AG08395 (cell line): ENCODE results near the gene COL6A3.

Experiments used
- DNase-seq: peaks from one replicate; pipeline ENCODE4 v3.0.0; 2012; ENCODE audit warnings: mixed read lengths, low spot score

COL6A3 gene

GRCh38 chr2:237444071-237444470 is 30.1 kb upstream of the COL6A3 start:
- no peak for DNase-seq

GRCh38 chr2:237441605-237442274 is 27.8 kb upstream of the COL6A3 start:
- peak; percentile 76 for DNase-seq

GRCh38 chr2:237440819-237441281 is 26.9 kb upstream of the COL6A3 start:
- peak; percentile 14 for DNase-seq

GRCh38 chr2:237438080-237438940 is 24.3 kb upstream of the COL6A3 start:
- no peak for DNase-seq

- DNase-seq = no peak
These were observed 23.6 kb upstream of the COL6A3 start for GRCh38 chr2:237437566-237437965.

- peak; percentile 92 for DNase-seq
These were observed 22.1 kb upstream of the COL6A3 start for GRCh38 chr2:237435844-237436587.

GRCh38 chr2:237434866-237435311 is 20.9 kb upstream of the COL6A3 start:
- peak; percentile 40 for DNase-seq

- DNase-seq = no peak
These were observed 20.1 kb upstream of the COL6A3 start for GRCh38 chr2:237433920-237434676.

- peak; percentile 86 for DNase-seq
These were observed 18.6 kb upstream of the COL6A3 start for GRCh38 chr2:237432484-237433092.

- no peak for DNase-seq
These were observed 17.9 kb upstream of the COL6A3 start for GRCh38 chr2:237431837-237432236.

- DNase-seq = no peak
These were observed 17.4 kb upstream of the COL6A3 start for GRCh38 chr2:237431372-237431771.

- no peak for DNase-seq
These were observed 16.9 kb upstream of the COL6A3 start for GRCh38 chr2:237430861-237431260.

GRCh38 chr2:237429753-237430152 is 15.8 kb upstream of the COL6A3 start:
- DNase-seq = no peak

- DNase-seq = no peak
These were observed 14.0 kb upstream of the COL6A3 start for GRCh38 chr2:237427769-237428506.

- DNase-seq = no peak
These were observed 12.6 kb upstream of the COL6A3 start for GRCh38 chr2:237426517-237426916.

GRCh38 chr2:237425320-237425719 is 11.4 kb upstream of the COL6A3 start:
- no peak for DNase-seq

GRCh38 chr2:237424544-237424943 is 10.6 kb upstream of the COL6A3 start:
- DNase-seq = no peak

- no peak for DNase-seq
These were observed 9.9 kb upstream of the COL6A3 start for GRCh38 chr2:237423891-237424290.

GRCh38 chr2:237422309-237422708 is 8.3 kb upstream of the COL6A3 start:
- no peak for DNase-seq

GRCh38 chr2:237421542-237422116 is 7.7 kb upstream of the COL6A3 start:
- DNase-seq = peak; percentile 77
